ENCODE data around the gene DYNLRB1. TPM values are rescaled to one million over a fixed set of nuclear protein-coding genes. Genes with fewer than 3 reads are reported as not detected.
"Not testable (repeated sequence)": the region's sequence is repeated elsewhere in the genome, so short reads cannot be mapped to it uniquely, and the experiment has no call there.

Gene DYNLRB1
- polyA plus RNA-seq (2012; ENCODE audit: missing spikeins), result 123 TPM

GRCh38 chr20:34516247-34517113 lies at the start of gene DYNLRB1:
TSS of gene DYNLRB1 (plus strand) at chr20:34516422. CDS start at chr20:34516459, 37 bp downstream.
- TF ChIP-seq TAF1 (IDR thresholded peaks at IDR 0.05; ENCODE audit: borderline replicate concordance, low read depth, low read length) (no peak), POLR2AphosphoS5 (IDR thresholded peaks at IDR 0.05; ENCODE audit: low read depth, low read length) (0 out of 2 replicates have a peak, but pooled peaks have one; percentile 45), POLR2A (IDR thresholded peaks at IDR 0.05; ENCODE audit: low read depth, low read length) (peak; percentile 74; the same call in 1 of the 2 replicates)
- FAIRE-seq, result peak; percentile 96
- DNase-seq (ENCODE audit: insufficient read length), result peak; percentile 72

- DNase-seq (ENCODE audit: insufficient read length), result no peak
- no peak for FAIRE-seq
- TF ChIP-seq TAF1 (IDR thresholded peaks at IDR 0.05; ENCODE audit: borderline replicate concordance, low read depth, low read length), result no peak
Observed at GRCh38 chr20:34468951-34469350, 47.3 kb upstream of the DYNLRB1 start.

GRCh38 chr20:34472246-34472925 lies 43.8 kb upstream of the DYNLRB1 start:
- DNase-seq (ENCODE audit: insufficient read length), result no peak
- TF ChIP-seq TAF1 (IDR thresholded peaks at IDR 0.05; ENCODE audit: borderline replicate concordance, low read depth, low read length), result no peak
- no peak for TF ChIP-seq POLR2AphosphoS5 (IDR thresholded peaks at IDR 0.05; ENCODE audit: low read depth, low read length)
- no peak for TF ChIP-seq POLR2A (IDR thresholded peaks at IDR 0.05; ENCODE audit: low read depth, low read length)
- no peak for FAIRE-seq

DNA sequence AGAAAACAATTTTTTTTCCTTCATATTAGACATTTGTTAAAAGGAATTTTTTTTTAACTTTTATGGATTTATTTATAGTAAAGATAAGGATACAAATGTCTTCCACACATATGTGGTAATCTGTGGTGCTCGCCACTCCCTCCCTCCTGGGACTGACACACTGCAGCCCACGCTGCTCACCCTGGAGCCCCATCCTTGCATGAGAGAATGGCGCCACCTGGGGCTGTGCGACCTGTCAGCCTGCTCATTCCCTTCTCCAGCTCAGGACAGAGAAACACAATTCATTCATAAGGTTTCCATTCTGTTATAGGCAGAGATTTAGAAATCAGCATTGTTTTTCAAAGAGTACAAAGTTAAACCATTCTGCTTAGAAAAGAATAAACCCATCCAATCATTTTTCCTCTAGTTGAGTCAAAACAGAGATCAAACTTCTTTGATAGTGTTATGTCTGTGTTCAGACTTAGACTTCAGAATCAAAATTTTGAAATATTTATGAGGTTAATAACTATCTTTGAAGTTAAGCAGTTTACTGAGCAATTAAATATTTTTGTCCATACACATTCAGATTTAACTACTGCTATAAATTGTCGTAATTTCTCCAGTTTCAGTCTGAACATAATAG lies 42.8 kb upstream of the DYNLRB1 start:
- FAIRE-seq (peak; percentile 93), DNase-seq (ENCODE audit: insufficient read length) (no peak)

GRCh38 chr20:34475979-34476736 lies 40.1 kb upstream of the DYNLRB1 start:
- DNase-seq (ENCODE audit: insufficient read length) (peak; percentile 37), FAIRE-seq (peak; percentile 73)
- TF ChIP-seq TAF1 (IDR thresholded peaks at IDR 0.05; ENCODE audit: borderline replicate concordance, low read depth, low read length), result no peak
- no peak for TF ChIP-seq POLR2A (IDR thresholded peaks at IDR 0.05; ENCODE audit: low read depth, low read length)
- no peak for TF ChIP-seq POLR2AphosphoS5 (IDR thresholded peaks at IDR 0.05; ENCODE audit: low read depth, low read length)

More for the DNA sequence above, 42.8 kb upstream of the DYNLRB1 start:
- TF ChIP-seq POLR2AphosphoS5 (IDR thresholded peaks at IDR 0.05; ENCODE audit: low read depth, low read length) (no peak), POLR2A (IDR thresholded peaks at IDR 0.05; ENCODE audit: low read depth, low read length) (no peak), TAF1 (IDR thresholded peaks at IDR 0.05; ENCODE audit: borderline replicate concordance, low read depth, low read length) (no peak)

GRCh38 chr20:34479627-34480026 lies 36.6 kb upstream of the DYNLRB1 start:
- DNase-seq (ENCODE audit: insufficient read length) (no peak), FAIRE-seq (no peak)
- no peak for TF ChIP-seq TAF1 (IDR thresholded peaks at IDR 0.05; ENCODE audit: borderline replicate concordance, low read depth, low read length)
- TF ChIP-seq POLR2A (IDR thresholded peaks at IDR 0.05; ENCODE audit: low read depth, low read length), result no peak
- no peak for TF ChIP-seq POLR2AphosphoS5 (IDR thresholded peaks at IDR 0.05; ENCODE audit: low read depth, low read length)

DNA sequence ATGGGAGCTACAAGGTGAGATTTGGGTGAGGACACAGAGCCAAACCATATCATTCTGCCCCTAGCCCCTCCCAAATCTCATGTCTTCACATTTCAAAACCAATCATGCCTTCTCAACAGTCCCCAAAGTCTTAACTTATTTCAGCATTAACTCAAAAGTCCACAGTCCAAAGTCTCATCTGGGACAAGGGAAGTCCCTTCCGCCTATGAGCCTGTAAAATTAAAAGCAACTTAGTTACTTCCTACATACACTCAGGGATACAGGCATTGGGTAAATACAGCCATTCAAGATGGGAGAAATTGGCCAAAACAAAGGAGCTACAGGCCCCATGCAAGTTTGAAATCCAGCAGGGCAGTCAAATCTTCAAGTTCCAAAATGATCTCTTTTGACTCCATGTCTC lies 34.1 kb upstream of the DYNLRB1 start:
- not testable (repeated sequence) for FAIRE-seq; DNase-seq (ENCODE audit: insufficient read length)

DNA sequence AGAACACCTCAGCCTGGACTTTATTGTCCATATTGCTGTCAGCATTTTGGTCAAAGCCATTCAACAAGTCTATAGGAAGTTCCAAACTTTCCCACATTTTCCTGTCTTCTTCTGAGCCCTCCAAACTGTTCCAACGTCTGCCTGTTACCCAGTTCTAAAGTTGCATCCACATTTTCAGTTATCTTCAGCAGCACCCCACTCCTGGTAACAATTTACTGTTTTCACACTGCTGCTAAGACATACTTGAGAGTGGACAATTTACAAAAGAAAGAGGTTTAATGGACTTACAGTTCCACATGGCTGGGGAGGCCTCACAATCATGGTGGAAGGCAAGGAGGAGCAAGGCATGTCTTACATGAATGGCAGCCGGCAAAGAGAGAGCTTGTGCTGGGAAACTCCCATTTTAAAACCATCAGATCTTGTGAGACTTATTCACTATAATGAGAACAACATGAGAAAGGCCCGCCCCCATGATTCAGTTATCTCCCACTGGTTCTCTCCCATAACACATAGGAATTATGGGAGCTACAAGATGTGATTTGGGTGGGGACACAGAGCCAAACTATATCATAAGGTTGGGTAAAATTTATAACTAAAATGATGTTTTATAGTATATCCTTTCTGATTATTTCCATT lies 32.5 kb upstream of the DYNLRB1 start:
- FAIRE-seq; DNase-seq (ENCODE audit: insufficient read length): not testable (repeated sequence)

GRCh38 chr20:34485068-34485634 lies 31.1 kb upstream of the DYNLRB1 start:
- TF ChIP-seq POLR2AphosphoS5 (IDR thresholded peaks at IDR 0.05; ENCODE audit: low read depth, low read length) (no peak), TAF1 (IDR thresholded peaks at IDR 0.05; ENCODE audit: borderline replicate concordance, low read depth, low read length) (no peak), POLR2A (IDR thresholded peaks at IDR 0.05; ENCODE audit: low read depth, low read length) (no peak)
- DNase-seq (ENCODE audit: insufficient read length) (no peak), FAIRE-seq (no peak)

DNA sequence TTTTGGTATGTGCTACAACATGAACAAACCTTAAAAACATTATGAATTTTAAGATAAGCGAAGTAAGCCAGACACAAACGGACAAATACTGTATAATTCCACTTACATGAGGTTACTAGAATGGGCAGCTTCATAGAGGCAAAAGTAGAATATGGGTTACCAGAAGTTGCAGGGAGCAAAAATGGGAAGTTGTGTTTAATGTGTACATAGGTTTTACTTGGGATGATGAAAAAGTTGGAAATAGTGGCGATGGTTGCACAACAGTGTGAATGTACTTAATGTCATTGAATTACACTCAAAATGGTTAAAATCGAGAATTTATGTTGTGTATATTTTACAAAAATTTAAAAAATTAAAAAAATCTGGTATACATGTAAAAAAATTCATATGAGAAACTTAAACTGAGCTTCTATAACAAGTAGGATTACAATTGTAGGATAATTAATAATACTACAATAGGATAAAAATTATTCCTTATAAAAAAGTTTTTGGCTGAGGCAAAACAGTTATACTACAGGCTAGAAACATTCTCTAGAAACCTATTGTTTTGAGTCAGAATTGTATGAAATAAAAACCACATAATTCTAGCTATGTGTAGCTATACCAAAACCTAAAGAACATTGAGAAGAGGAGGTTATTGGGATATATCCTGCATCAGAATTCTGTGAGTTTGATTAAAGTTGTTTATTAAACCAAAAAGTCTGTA lies 24.8 kb upstream of the DYNLRB1 start:
- TF ChIP-seq POLR2AphosphoS5 (IDR thresholded peaks at IDR 0.05; ENCODE audit: low read depth, low read length), result no peak
- TF ChIP-seq POLR2A (IDR thresholded peaks at IDR 0.05; ENCODE audit: low read depth, low read length), result no peak
- TF ChIP-seq TAF1 (IDR thresholded peaks at IDR 0.05; ENCODE audit: borderline replicate concordance, low read depth, low read length), result no peak
- DNase-seq (ENCODE audit: insufficient read length), result no peak
- no peak for FAIRE-seq

Measured in GM12892 (cell line).